Smooth muscle cell (in vitro differentiated cells): Measurements from ENCODE around the gene TDRD12. TPM values are rescaled to one million over a fixed set of nuclear protein-coding genes. Genes with fewer than 3 reads are reported as not detected.

Experiments used
- DNase-seq: peaks from one replicate; lab custom pipeline; 2025; ENCODE audit not compliant: unreplicated experiment; lab: John Stamatoyannopoulos, UW
- H2AFZ ChIP-seq: fragments of 200-600 bp; sonication (generic); 2 replicates; pipeline ENCODE4 v1.6.0; 2016; ENCODE audit warnings: antibody characterized with exemption, low read depth, mild to moderate bottlenecking
- H3F3A ChIP-seq: fragments of 200-600 bp; sonication (generic); 2 replicates; pipeline ENCODE4 v1.6.0; 2017; ENCODE audit warnings: antibody characterized with exemption, low read depth
- H3K27ac ChIP-seq: fragments of 200-600 bp; sonication (generic); 2 replicates; pipeline ENCODE4 v1.5.1; 2016; ENCODE audit warnings: low read depth, mild to moderate bottlenecking
- H3K27me3 ChIP-seq: fragments of 200-600 bp; sonication (generic); 2 replicates; pipeline ENCODE4 v1.6.1; 2016; ENCODE audit warnings: low read depth, mild to moderate bottlenecking
- H3K36me3 ChIP-seq: fragments of 200-600 bp; sonication (generic); 2 replicates; pipeline ENCODE4 v1.5.1; 2016; ENCODE audit warnings: low read depth
- H3K4me1 ChIP-seq: fragments of 200-600 bp; sonication (generic); 2 replicates; pipeline ENCODE4 v1.5.1; 2016; ENCODE audit warnings: low read depth
- H3K4me2 ChIP-seq: fragments of 200-600 bp; sonication (generic); 2 replicates; pipeline ENCODE4 v1.6.0; 2016; ENCODE audit warnings: mild to moderate bottlenecking
- H3K4me3 ChIP-seq: fragments of 200-600 bp; sonication (generic); 2 replicates; pipeline ENCODE4 v1.5.1; 2016; ENCODE audit warnings: mild to moderate bottlenecking
- H3K79me2 ChIP-seq: fragments of 200-600 bp; sonication (generic); 2 replicates; pipeline ENCODE4 v1.6.0; 2016; ENCODE audit warnings: low read depth, mild to moderate bottlenecking
- H3K9ac ChIP-seq: fragments of 200-600 bp; sonication (generic); 2 replicates; pipeline ENCODE4 v1.6.0; 2016; ENCODE audit warnings: low read depth
- H3K9me3 ChIP-seq: fragments of 200-600 bp; sonication (generic); replicated peaks from 2 replicates; pipeline ENCODE4 v1.5.1; 2016; ENCODE audit warnings: low read depth
- H4K20me1 ChIP-seq: fragments of 200-600 bp; sonication (generic); 2 replicates; pipeline ENCODE4 v1.6.0; 2016; ENCODE audit warnings: low read depth
- WGBS: methylation state at CpG from one replicate; pipeline ENCODE4 v1.1.7; 2016; ENCODE audit warnings: low lambda C conversion rate; 5-methylcytosine and 5-hydroxymethylcytosine counted together
- polyA plus RNA-seq: library from polyadenylated mRNA; unstranded; fragments of >200 nt; fragmentation: Nextera tagmentation; extraction: Ambion mirVana; gene quantifications from 2 replicates; pipeline ENCODE4 v1.2.1, GENCODE V29; 2016
- total RNA-seq: library from RNA; depleted of rRNA; stranded (reverse); fragments of >200 nt; gene quantifications from 2 replicates; pipeline ENCODE4 v1.2.3, GENCODE V29; 2014
- TF ChIP-seq, protein P1 (sequence below): fragments of 200-600 bp; sonication (generic); IDR thresholded peaks from 2 replicates; pipeline ENCODE4 v1.5.1; 2017; ENCODE audit warnings: borderline replicate concordance, mild to moderate bottlenecking, antibody characterized with exemption; ENCODE audit not compliant: insufficient read depth, poor library complexity, severe bottlenecking

Gene TDRD12
- total and polyA plus RNA-seq, 2 experiments from 2014 or later, result 0.05 to 1.1 TPM

DNA sequence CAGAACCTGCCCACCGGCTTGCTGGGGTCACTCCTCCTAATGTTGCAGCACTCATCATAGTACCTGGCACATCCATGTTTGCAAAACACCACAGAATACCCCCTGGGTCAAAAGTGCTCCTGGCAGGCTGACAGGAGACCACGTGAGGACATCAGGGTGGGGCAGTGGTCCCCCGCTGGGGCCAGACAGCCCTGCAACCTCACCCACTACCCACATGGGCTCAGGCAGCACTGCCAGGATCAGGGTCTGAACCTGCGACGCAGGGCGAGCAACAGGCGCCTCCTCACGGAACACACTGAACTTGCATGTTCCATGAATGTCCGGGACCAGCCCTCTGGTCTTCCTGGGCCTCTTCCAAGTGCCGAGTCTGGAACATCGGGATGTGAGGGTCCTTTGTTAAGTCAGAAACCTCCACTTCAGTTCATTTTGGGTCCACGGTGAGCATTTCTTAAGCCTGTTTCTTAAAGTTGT lies 151.4 kb downstream of the TDRD12 start:
- no peaks in the 10 kb centered on the region for H4K20me1 ChIP-seq
- H3K27me3 ChIP-seq, result no peaks in the 10 kb centered on the region
- DNase-seq, result no peak
- H3F3A ChIP-seq, result no peaks in the 10 kb centered on the region
- no peak overlapping the region for H3K27ac ChIP-seq
- H3K36me3 ChIP-seq, result no peaks in the 10 kb centered on the region
- no peak overlapping the region for H3K9ac ChIP-seq
- H3K4me3 ChIP-seq, result no peak overlapping the region
- H3K9me3 ChIP-seq, result no peaks in the 10 kb centered on the region
- no peak overlapping the region for H3K4me2 ChIP-seq
- WGBS, result 91% methylated on average over 12 of the region's 12 CpGs
- no peaks in the 10 kb centered on the region for H3K79me2 ChIP-seq
- TF ChIP-seq, protein P1, sequence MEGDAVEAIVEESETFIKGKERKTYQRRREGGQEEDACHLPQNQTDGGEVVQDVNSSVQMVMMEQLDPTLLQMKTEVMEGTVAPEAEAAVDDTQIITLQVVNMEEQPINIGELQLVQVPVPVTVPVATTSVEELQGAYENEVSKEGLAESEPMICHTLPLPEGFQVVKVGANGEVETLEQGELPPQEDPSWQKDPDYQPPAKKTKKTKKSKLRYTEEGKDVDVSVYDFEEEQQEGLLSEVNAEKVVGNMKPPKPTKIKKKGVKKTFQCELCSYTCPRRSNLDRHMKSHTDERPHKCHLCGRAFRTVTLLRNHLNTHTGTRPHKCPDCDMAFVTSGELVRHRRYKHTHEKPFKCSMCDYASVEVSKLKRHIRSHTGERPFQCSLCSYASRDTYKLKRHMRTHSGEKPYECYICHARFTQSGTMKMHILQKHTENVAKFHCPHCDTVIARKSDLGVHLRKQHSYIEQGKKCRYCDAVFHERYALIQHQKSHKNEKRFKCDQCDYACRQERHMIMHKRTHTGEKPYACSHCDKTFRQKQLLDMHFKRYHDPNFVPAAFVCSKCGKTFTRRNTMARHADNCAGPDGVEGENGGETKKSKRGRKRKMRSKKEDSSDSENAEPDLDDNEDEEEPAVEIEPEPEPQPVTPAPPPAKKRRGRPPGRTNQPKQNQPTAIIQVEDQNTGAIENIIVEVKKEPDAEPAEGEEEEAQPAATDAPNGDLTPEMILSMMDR, result no peak
- no peaks in the 10 kb centered on the region for H3K4me1 ChIP-seq
- no peak overlapping the region for H2AFZ ChIP-seq

DNA sequence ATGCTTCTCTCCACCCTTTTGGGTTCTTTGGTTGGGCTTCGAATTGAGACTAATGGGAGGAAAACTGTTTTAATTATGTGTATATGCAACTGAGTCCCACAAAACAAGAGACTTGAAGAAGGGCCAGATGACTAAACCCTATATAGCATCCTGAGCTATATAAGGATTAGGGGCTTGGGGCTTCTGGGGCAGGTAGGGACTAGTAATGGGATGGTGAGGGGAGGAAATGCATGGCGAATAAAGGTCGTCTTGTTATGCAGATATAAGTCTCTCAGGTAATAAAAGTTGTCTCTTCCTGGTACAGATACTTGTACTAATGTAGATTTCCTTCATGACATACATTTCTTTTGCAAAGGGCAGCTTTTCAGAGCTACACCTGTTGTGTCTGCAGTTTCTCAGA lies 152.8 kb downstream of the TDRD12 start:
- no peaks in the 10 kb centered on the region for H3K27me3 ChIP-seq
- no peak overlapping the region for H2AFZ ChIP-seq
- no peak overlapping the region for H3K4me3 ChIP-seq
- H4K20me1 ChIP-seq, result no peaks in the 10 kb centered on the region
- H3K4me2 ChIP-seq, result no peak overlapping the region
- H3K27ac ChIP-seq, result no peak overlapping the region
- 99% methylated on average over 3 of the region's 3 CpGs for WGBS
- no peaks in the 10 kb centered on the region for H3K79me2 ChIP-seq
- TF ChIP-seq, protein P1, result no peak
- DNase-seq, result no peak
- no peaks in the 10 kb centered on the region for H3K4me1 ChIP-seq
- H3K36me3 ChIP-seq, result no peaks in the 10 kb centered on the region
- no peaks in the 10 kb centered on the region for H3K9me3 ChIP-seq
- H3K9ac ChIP-seq, result no peak overlapping the region
- no peaks in the 10 kb centered on the region for H3F3A ChIP-seq

GRCh38 chr19:32873247-32873959 lies 153.8 kb downstream of the TDRD12 start:
- H2AFZ ChIP-seq, result no peak overlapping the region
- no peak overlapping the region for H3K9ac ChIP-seq
- no peaks in the 10 kb centered on the region for H3F3A ChIP-seq
- no peaks in the 10 kb centered on the region for H3K9me3 ChIP-seq
- H3K4me1 ChIP-seq, result no peaks in the 10 kb centered on the region
- no peaks in the 10 kb centered on the region for H3K79me2 ChIP-seq
- DNase-seq, result no peak
- no peak overlapping the region for H3K4me2 ChIP-seq
- H3K36me3 ChIP-seq, result no peaks in the 10 kb centered on the region
- 89% methylated on average over 18 of the region's 18 CpGs for WGBS
- H3K27ac ChIP-seq, result no peak overlapping the region
- no peaks in the 10 kb centered on the region for H4K20me1 ChIP-seq
- no peaks in the 10 kb centered on the region for H3K27me3 ChIP-seq
- H3K4me3 ChIP-seq, result no peak overlapping the region
- TF ChIP-seq, protein P1, result no peak

DNA sequence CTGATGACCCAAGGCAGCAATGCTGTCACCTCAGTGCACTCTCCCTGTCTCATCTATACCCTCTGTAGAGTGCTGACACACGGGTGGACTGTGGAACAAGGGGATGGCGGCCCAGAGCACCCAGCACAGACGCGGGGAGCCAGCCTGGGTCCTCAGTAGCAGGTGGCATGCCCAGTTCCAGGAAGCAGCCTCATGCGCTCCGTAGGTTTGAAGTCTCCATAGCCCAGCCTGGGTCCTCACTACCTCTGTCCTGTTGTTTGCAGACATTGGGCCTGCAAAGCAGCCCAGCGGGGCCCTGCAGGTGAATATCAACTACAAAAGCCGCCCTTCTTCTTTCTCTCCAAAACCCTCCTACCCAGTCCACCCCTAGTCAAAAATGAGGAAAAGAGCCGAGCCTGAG lies 155.0 kb downstream of the TDRD12 start:
- Histone ChIP-seq H3K36me3 (no peaks in the 10 kb centered on the region), H4K20me1 (no peaks in the 10 kb centered on the region), H3F3A (no peaks in the 10 kb centered on the region), H3K4me3 (no peak overlapping the region), H3K9ac (no peak overlapping the region), H3K9me3 (no peaks in the 10 kb centered on the region), H2AFZ (no peak overlapping the region), H3K4me2 (no peak overlapping the region), H3K4me1 (no peaks in the 10 kb centered on the region), H3K27ac (no peak overlapping the region), H3K79me2 (no peaks in the 10 kb centered on the region), H3K27me3 (no peaks in the 10 kb centered on the region)
- 93% methylated on average over 9 of the region's 9 CpGs for WGBS
- DNase-seq, result no peak
- TF ChIP-seq, protein P1, result no peak
